GM23338 (cell line): ENCODE data around the gene TMCC1. TPM values are rescaled to one million over a fixed set of nuclear protein-coding genes. Genes with fewer than 3 reads are reported as not detected.

Experiments
- ATAC-seq: fragments of 200-7000 bp; cut with Tn5 transposase; 3 replicates; pipeline ENCODE4 v1.9.1; 2020
- DNase-seq: peaks from one replicate; pipeline ENCODE4 v3.0.0-alpha.2; 2015; ENCODE audit warnings: low spot score
- H2AFZ ChIP-seq: fragments of 200-600 bp; sonication (generic); 2 replicates; pipeline ENCODE4 v1.8.0; 2016; ENCODE audit warnings: antibody characterized with exemption, mild to moderate bottlenecking, moderate library complexity
- H3F3A ChIP-seq: fragments of 200-600 bp; sonication (generic); replicated peaks from 2 replicates; pipeline ENCODE4 v1.8.0; 2017; ENCODE audit warnings: antibody characterized with exemption, mixed run types, low read depth
- H3K27ac ChIP-seq: fragments of 200-600 bp; sonication (generic); 2 replicates; pipeline ENCODE4 v1.6.1; 2016; ENCODE audit warnings: low read depth
- H3K27me3 ChIP-seq: fragments of 200-600 bp; sonication (generic); 2 replicates; pipeline ENCODE4 v1.8.0; 2016; ENCODE audit warnings: mild to moderate bottlenecking, mixed run types, moderate library complexity; ENCODE audit not compliant: insufficient read depth
- H3K36me3 ChIP-seq: fragments of 200-600 bp; sonication (generic); 2 replicates; pipeline ENCODE4 v1.8.0; 2016; ENCODE audit warnings: mild to moderate bottlenecking; ENCODE audit not compliant: insufficient read depth
- H3K4me1 ChIP-seq: fragments of 200-600 bp; sonication (generic); 2 replicates; pipeline ENCODE4 v1.8.0; 2016; ENCODE audit warnings: mild to moderate bottlenecking, moderate library complexity; ENCODE audit not compliant: insufficient read depth
- H3K4me2 ChIP-seq: fragments of 200-600 bp; sonication (generic); 2 replicates; pipeline ENCODE4 v1.7.1; 2017; ENCODE audit warnings: mixed run types
- H3K4me3 ChIP-seq: fragments of 200-600 bp; sonication (generic); 2 replicates; pipeline ENCODE4 v1.6.1; 2016; ENCODE audit warnings: mixed run types
- H3K79me2 ChIP-seq: fragments of 200-600 bp; sonication (generic); replicated peaks from 2 replicates; pipeline ENCODE4 v1.8.0; 2017; ENCODE audit warnings: mild to moderate bottlenecking; ENCODE audit not compliant: insufficient read depth
- H3K9me2 ChIP-seq: fragments of 200-600 bp; sonication (generic); 2 replicates; pipeline ENCODE4 v1.8.0; 2017; ENCODE audit not compliant: insufficient read depth
- H4K20me1 ChIP-seq: fragments of 200-600 bp; sonication (generic); replicated peaks from 2 replicates; pipeline ENCODE4 v1.8.0; 2017; ENCODE audit warnings: mild to moderate bottlenecking; ENCODE audit not compliant: insufficient read depth
- H3K27ac Mint-ChIP-seq: 2 replicates; pipeline ENCODE4 v1.8.0; 2020; ENCODE audit warnings: inconsistent platforms, mild to moderate bottlenecking, moderate library complexity, mixed read lengths
- H3K27me3 Mint-ChIP-seq: 3 replicates; pipeline ENCODE4 v1.8.0; 2022; ENCODE audit warnings: low read depth, mild to moderate bottlenecking, moderate library complexity, mixed read lengths, inconsistent platforms; ENCODE audit not compliant: insufficient read depth, poor library complexity
- H3K36me3 Mint-ChIP-seq: 3 replicates; pipeline ENCODE4 v1.8.0; 2021; ENCODE audit warnings: low read depth, mild to moderate bottlenecking, inconsistent platforms, moderate library complexity, mixed read lengths
- H3K4me1 Mint-ChIP-seq: 3 replicates; pipeline ENCODE4 v1.8.0; 2020; ENCODE audit warnings: mild to moderate bottlenecking, inconsistent platforms, mixed read lengths
- H3K4me3 Mint-ChIP-seq: 3 replicates; pipeline ENCODE4 v1.8.0; 2021; ENCODE audit warnings: moderate library complexity, mild to moderate bottlenecking, inconsistent platforms, mixed read lengths
- H3K9me3 Mint-ChIP-seq: 3 replicates; pipeline ENCODE4 v1.8.0; 2020; ENCODE audit warnings: moderate library complexity, mild to moderate bottlenecking, inconsistent platforms, mixed read lengths
- CREB1 ChIP-seq: fragments of 250-450 bp; sonication (Bioruptor Pico); IDR thresholded peaks from 2 replicates; pipeline ENCODE4 v1.5.0; 2020; ENCODE audit warnings: low read depth, mild to moderate bottlenecking, moderate library complexity
- ETS1 ChIP-seq: IDR thresholded peaks from 2 replicates; pipeline ENCODE4 v1.6.1; 2016; ENCODE audit warnings: antibody characterized with exemption
- EZH2phosphoT487 ChIP-seq: fragments of 200-600 bp; sonication (generic); IDR thresholded peaks from one replicate; pipeline ENCODE4 v1.8.1; 2018; ENCODE audit warnings: antibody characterized with exemption; ENCODE audit not compliant: unreplicated experiment
- NANOG ChIP-seq: IDR thresholded peaks from 2 replicates; pipeline ENCODE4 v1.6.1; 2016; ENCODE audit warnings: antibody characterized with exemption, borderline replicate concordance
- POLR2AphosphoS5 ChIP-seq: IDR thresholded peaks from 2 replicates; pipeline ENCODE4 v1.6.1; 2016; ENCODE audit warnings: antibody characterized with exemption, low read depth
- STAT1 ChIP-seq: IDR thresholded peaks from one replicate; pipeline ENCODE4 v1.6.1; 2016; ENCODE audit warnings: antibody characterized with exemption; ENCODE audit not compliant: unreplicated experiment
- ZNF114 ChIP-seq: fragments of 250-450 bp; sonication (Bioruptor Pico); IDR thresholded peaks from 2 replicates; pipeline ENCODE4 v1.5.0; 2020; ENCODE audit warnings: mild to moderate bottlenecking, moderate library complexity
- polyA plus RNA-seq: library from polyadenylated mRNA; unstranded; fragments of >200 nt; fragmentation: Nextera tagmentation; extraction: Ambion mirVana; gene quantifications from 2 replicates; pipeline ENCODE4 v1.2.1, GENCODE V29; 2016
- total RNA-seq: library from RNA; depleted of rRNA; stranded (reverse); fragments of >200 nt; shearing (Covaris generic); gene quantifications from 2 replicates; pipeline ENCODE4 v1.2.3, GENCODE V29; 2014

The TMCC1 gene
- total and polyA plus RNA-seq, 2 experiments from 2014 or later: 8.2 to 18.4 TPM

GRCh38 chr3:129796146-129796545 lies 97.4 kb downstream of the TMCC1 start:
- H3K4me1 ChIP-seq: peaks cover 25% of the 10 kb centered on the region
- H3F3A ChIP-seq: no peaks in the 10 kb centered on the region
- no peaks in the 10 kb centered on the region for H3K9me3 Mint-ChIP-seq
- H3K27ac Mint-ChIP-seq: peak overlapping the region; percentile 58; the same call in 1 of the 2 replicates
- H3K36me3 ChIP-seq: no peaks in the 10 kb centered on the region
- H3K4me2 ChIP-seq: 0 out of 2 replicates have a peak overlapping the region, but pooled peaks have one; percentile 76
- no peaks in the 10 kb centered on the region for H3K36me3 Mint-ChIP-seq
- ATAC-seq: no peak
- no peak for DNase-seq
- peaks cover 1% of the 10 kb centered on the region for H3K27me3 Mint-ChIP-seq
- no peaks in the 10 kb centered on the region for H3K9me2 ChIP-seq
- no peaks in the 10 kb centered on the region for H3K27me3 ChIP-seq
- H3K4me3 Mint-ChIP-seq: no peak overlapping the region
- TF ChIP-seq STAT1 (no peak), ETS1 (no peak), EZH2phosphoT487 (no peak), POLR2AphosphoS5 (no peak), CREB1 (CRISPR knock-in tag) (no peak), ZNF114 (CRISPR knock-in tag) (no peak)
- 0 out of 2 replicates have a peak overlapping the region, but pooled peaks have one; percentile 2 for H3K27ac ChIP-seq
- H3K4me3 ChIP-seq: no peak overlapping the region
- no peak overlapping the region for H2AFZ ChIP-seq
- 0 out of 2 replicates have a peak, but pooled peaks cover 4% of the 10 kb centered on the region for H3K79me2 ChIP-seq
- H3K4me1 Mint-ChIP-seq: peaks cover 33% of the 10 kb centered on the region
- no peaks in the 10 kb centered on the region for H4K20me1 ChIP-seq

DNA sequence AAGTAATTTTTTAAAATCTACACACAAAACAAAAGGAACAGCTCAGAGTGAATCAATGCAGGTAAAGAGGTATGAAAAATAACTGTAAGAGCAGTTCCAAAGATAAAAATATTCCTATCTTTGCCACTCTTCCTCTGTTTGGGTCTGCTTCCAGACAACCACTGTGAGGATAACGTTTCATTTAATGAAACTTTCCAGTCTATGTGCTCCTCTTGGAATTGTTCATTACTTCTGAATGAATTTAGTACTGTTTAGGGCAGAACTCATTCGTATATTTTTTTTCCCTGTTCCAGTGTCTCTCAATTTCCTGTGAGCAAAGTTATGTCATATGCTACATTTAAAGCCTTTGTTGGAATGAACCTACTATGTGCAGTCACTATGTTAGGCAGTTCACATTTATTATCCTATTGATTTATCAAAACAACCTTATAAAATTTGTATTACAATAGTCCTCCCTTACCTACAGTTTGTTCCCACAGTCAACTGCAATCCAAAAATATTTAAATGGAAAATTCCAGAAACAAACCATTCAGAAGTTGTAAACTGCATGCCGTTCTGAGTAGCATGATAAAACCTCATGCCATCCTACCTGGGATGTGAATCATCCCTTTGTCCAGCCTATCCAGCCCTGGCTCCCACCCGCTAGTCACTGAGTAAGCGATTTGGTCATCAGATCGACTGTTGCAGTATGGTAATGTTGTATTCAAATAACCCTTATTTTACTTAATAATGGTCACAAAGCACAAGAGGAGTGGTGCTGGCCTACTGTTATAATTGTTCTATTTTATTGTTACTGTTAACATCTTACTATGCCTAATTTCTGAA lies 98.1 kb downstream of the TMCC1 start:
- ATAC-seq: no peak; the same call in 2 of the 3 replicates

More for the DNA sequence above, 98.1 kb downstream of the TMCC1 start:
- no peaks in the 10 kb centered on the region for H3K9me3 Mint-ChIP-seq
- TF ChIP-seq NANOG (no peak), ETS1 (no peak)
- no peaks in the 10 kb centered on the region for H3F3A ChIP-seq
- H3K36me3 Mint-ChIP-seq: no peaks in the 10 kb centered on the region
- H3K9me2 ChIP-seq: no peaks in the 10 kb centered on the region
- H3K4me2 ChIP-seq: peak overlapping the region; percentile 76
- H2AFZ ChIP-seq: no peak overlapping the region
- H3K36me3 ChIP-seq: no peaks in the 10 kb centered on the region
- peak overlapping the region; percentile 41; the same call in 1 of the 2 replicates for H3K4me3 ChIP-seq
- peaks cover 33% of the 10 kb centered on the region for H3K4me1 Mint-ChIP-seq
- H3K27ac Mint-ChIP-seq: peak overlapping the region; percentile 77
- H3K4me1 ChIP-seq: peaks cover 25% of the 10 kb centered on the region
- H3K27me3 ChIP-seq: no peaks in the 10 kb centered on the region
- peak; percentile 15 for DNase-seq
- H3K79me2 ChIP-seq: 0 out of 2 replicates have a peak, but pooled peaks cover 4% of the 10 kb centered on the region
- H4K20me1 ChIP-seq: no peaks in the 10 kb centered on the region
- peak overlapping the region; percentile 83 for H3K27ac ChIP-seq
- peak overlapping the region; percentile 64 for H3K4me3 Mint-ChIP-seq
- H3K27me3 Mint-ChIP-seq: peaks cover 1% of the 10 kb centered on the region
